Endometrium (tissue), 2 donors: ENCODE measurements around the gene HMCES.
"Not testable (repeated sequence)": the region's sequence is repeated elsewhere in the genome, so short reads cannot be mapped to it uniquely, and the experiment has no call there.

ENCODE experiments used
- FAIRE-seq: peaks from 2 replicates; lab custom pipeline; 2012; peaks lifted over from hg19 to GRCh38; lab: Jason Lieb, UNC
- donor health status: control.
- donor health status: control.

The HMCES gene

DNA sequence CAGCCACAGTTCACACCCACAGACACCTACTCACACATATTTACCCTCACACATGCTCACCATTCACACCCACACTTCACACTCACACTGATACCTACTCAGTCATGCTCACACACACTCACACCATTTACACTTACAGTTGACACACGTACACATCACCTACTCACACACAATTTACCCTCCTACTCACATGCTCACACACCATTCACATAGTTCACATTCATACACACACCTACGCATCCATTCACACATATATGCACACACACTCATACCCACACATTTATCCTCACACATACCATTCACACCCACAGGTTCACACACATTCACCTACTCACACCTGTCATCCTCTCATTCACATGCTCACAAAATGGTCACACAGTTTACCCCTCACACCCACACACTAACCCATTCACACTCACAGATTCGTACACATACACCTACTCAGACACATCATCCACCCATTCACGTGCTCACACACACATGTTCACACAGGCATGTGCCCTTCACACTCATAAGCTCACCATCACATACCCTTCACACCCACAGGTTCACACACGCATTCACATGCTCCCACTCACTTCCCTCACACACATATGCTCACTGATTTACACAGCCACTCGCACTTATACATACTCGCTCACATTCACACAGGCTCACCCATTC is 42.3 kb downstream of the HMCES start:
- FAIRE-seq = no peak

DNA sequence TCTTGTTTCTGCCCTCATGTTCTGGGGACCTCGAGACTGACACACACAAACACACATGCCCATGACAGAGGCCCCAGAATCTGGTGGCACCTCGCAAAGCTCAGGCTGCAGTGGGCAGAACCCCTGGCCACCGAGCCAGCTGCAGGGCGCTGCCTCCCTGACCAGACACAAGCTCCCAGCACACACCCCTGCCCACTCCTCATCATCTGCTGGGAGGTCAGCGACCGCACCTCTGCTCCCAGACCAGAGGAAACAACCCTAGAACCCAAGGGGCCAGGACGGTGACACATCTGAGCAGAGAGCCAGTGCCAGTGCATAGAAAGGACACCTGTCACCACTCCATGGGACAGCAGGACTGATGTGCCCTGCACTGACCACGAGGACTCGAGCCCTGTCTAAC is 43.2 kb downstream of the HMCES start:
- FAIRE-seq = no peak

DNA sequence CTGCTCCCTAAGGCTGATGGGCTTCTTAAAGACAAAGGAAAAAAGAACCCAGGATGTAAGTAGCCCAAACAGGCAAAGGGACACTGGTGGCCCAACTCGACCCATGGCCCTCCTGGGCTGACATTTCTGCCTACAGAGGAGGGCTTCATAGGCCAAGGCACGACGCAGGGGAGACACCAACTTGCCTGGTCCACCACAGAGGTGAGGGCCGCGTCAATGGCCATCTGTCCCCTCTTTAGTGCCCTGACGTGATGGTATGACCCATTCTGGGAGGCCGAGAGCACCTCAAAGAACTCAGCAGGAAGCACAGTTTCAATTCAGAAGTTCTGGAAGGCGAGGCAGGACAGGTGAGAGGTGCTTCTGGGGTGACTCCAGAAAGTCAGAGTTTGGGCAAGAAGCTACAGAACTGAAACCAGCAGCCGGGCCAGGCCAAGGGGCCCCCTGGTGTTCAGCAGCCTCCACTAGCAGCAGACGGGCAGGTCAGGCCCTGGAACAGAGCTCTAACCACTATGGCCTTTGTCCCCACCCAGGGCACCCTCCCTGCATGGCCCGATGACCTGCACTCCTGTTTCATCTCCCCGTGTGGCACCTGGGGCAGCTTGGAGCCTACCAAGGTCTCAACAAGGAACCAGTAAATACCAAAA is 45.1 kb downstream of the HMCES start:
- FAIRE-seq = no peak

DNA sequence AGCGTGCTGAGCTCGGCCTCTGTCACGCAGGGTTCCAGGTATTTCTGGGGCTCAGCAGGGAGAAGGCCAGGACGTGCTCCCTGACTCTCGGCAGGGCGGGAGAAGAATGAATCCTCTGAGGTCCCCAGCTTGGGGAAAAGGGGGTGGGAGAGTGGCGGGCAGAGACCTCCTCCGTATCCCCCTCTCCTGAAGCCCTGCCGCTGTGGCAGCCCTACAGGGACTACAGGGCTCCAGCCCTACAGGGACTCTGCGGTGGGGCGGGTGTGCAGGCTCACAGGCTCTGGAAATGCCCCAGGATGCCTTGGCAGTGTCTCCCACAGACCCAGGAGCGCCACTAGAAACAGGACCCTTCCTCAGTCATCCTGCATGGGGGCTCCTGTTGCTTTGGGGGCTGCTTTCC is 46.2 kb downstream of the HMCES start:
- no peak for FAIRE-seq

DNA sequence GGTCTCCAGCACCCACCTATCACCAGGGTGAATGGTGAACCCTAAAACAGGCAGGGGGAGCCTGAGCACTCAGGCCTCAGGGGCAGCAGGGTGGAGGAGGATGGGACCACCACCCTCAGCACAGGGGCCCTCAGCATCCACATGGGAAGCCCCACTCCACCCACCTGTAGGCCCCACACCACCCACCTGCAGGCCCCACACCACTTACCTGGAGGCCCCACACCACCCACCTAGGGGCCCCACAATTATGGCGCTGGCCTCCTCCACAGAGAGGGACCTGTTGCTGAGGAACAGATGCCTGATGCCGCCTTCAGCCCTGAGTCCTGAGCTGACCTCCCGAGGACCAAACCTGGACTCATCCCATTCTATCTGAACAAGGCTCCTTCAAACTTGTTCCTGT is 46.7 kb downstream of the HMCES start:
- no peak for FAIRE-seq

DNA sequence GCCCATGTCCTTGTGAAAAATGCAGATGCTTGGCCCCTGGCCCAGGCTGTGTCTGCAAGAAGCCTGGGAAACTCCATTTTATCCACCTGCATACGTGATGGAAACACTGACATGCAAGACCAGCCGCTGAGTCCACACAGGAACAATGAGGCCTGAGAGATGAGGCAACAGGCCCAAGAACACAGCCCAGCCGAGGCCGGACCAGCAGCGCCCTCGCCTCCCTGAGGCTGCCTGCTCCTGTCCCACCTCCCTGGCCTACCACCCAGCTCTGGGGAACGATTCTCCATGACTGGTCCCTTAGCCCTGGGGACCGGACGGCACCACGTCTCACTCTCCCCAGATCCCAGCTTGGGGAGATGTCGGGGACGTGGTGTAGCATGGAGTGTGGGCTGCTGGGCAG is 47.5 kb downstream of the HMCES start:
- no peak for FAIRE-seq

DNA sequence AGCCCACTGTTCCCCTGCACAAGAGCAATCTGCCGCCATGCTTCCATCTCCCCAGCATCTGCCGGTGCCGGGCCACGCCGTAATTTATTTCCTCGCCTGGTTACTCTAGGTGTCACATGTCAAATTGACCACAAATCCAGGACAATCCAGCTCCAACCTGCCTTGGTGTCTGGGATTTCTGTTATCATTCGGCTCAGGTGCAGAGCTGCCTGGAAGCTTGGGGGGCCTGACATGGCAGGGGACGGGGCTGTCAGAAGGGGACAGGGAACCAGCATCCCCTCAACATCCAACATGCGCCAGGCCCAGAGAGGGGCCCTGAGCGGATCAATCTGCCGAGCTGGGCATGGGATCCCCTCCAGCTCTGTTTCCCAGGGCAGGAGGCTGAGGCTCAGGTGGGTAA is 47.9 kb downstream of the HMCES start:
- no peak for FAIRE-seq

DNA sequence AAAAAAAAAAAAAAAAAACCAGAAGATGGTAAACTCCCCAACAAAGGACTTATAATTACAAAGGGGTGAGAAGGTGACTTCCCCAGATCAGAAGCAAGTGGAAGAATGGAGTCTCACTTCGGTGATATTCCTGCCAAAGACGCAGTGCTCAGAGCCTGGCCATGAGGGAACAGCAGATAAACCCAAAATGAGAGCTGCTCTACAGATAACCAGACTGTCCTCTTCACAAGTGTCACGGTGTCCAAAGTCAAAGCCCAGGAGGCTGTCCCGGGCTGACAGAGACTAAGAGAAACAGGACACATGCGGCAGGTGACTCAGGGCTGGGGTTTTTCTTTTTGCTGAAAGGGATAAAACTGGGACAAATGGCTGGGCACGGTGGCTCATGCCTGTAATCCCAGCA is 48.8 kb downstream of the HMCES start:
- FAIRE-seq = no peak

DNA sequence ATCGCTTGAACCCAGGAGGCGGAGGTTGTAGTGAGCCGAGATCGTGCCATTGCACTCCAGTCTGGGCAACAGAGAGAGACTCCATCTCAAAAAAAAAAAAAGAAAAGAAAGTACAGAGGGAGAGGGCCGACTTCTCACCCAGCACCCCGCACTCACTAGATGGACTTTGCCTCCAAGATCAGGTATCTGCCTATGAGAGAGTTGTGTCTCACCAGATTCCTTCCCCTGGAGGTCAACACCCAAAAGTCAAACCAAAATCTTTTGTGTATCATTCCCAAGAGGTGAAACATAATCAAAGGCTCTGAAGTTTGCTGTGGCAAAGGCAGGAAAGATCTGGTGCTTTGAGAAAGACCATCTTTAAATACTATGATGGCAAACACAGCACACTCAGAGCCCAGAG is 51.2 kb downstream of the HMCES start:
- no peak for FAIRE-seq

DNA sequence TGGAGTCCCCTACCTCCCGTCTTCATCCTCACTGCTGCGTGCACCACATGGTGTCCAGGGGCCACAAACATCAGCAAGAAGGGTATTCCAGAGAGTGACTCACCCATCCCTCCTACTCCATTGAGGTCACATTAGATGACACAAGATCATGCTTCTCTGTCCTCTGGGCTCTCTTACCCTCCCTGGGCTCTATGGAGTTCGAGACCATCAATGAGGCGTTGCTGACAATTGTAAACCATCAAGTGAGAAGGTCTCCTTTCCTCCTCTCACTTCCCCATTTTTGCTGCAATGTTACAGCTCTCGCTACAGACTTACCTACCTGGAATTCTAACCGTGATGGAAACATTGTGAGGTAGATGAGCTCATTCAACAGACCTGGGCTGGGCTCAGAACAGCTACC is 51.7 kb downstream of the HMCES start:
- no peak for FAIRE-seq

DNA sequence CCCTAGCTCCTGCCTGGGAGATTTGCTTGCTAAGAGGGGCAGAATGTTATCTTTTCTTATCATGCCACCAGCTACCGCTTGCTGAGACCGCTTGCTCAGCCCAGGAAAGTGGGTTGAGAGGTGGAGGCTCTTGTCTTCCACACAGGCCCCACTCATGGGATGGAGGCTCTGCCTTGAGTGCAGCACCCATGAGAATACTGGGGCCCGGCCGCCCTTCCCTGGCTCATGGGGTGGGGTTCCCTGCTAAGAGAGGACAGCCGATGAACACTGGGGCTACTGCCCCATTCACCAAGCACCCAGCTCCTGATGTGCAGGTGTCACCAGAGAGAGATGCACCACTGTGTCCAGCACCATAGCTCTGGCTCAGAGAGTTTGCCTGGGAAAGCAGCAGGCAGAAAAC is 55.2 kb downstream of the HMCES start:
- FAIRE-seq = no peak

DNA sequence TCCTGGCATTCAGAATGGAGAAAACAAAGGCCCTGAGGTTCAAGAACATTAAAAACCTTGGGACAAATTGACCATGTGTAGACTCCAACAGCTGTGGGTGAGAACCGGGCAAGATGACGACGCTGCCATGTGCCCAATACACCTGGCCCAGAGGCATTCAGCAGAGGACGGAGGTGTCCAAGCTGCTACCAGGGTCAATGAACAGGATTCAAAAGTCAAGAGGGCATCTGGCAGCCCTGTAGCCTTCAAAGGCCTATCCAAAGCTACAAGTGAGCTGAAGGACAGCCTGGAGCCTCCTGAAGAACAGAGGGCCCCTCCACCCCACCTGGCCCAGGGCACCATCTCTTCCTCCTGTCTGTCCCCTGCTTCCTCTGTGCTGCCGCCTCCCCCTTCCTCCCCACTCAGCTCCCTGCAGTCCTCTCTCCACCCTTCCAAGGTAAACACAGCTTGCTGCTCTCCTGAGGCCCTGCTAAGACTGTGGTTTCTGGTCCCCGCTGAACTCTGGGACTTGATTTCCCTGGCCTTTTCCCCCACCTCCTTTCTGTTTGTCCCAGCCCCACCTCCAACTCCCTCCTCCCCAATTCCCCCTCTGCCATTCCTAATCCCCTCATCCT is 57.5 kb downstream of the HMCES start:
- no peak for FAIRE-seq

DNA sequence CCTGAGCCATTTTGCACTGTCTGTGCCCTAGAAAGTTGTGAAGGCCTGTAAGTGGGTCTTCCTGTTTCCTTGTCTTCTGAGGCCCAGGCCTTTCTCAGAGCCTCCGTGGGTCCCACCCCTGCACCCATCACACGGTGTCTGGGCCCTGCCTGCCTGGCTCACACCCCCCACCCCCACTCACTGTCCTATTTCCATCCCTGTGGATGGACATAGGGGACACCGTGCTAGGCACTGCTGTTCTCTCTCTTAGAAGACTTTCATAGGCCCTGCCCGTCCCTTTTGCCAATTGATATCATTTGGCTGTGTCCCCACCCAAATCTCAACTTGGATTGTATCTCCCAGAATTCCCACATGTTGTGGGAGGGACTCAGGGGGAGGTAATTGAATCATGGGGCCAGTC is 59.0 kb downstream of the HMCES start:
- FAIRE-seq = not testable (repeated sequence)

DNA sequence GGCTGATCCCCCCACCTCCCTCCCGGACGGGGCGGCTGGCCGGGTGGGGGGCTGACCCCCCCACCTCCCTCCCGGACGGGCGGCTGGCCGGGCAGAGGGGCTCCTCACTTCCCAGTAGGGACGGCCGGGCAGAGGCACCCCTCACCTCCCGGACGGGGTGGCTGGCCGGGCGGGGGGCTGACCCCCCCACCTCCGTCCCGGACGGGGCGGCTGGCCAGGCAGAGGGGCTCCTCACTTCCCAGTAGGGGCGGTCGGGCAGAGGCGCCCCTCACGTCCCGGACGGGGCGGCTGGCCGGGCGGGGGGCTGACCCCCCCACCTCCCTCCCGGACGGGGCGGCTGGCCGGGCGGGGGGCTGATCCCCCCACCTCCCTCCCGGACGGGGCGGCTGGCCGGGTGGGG is 60.5 kb downstream of the HMCES start:
- not testable (repeated sequence) for FAIRE-seq

DNA sequence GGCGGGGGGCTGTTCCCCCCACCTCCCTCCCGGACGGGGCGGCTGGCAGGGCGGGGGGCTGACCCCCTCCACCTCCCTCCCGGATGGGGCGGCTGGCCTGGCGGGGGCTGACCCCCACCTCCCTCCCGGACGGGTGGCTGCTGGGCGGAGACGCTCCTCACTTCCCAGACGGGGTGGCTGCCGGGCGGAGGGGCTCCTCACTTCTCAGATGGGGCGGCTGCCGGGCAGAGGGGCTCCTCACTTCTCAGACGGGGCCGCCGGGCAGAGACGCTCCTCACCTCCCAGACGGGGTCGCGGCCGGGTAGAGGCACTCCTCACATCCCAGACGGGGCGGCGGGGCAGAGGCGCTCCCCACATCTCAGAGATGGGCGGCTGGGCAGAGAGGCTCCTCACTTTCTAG is 61.2 kb downstream of the HMCES start:
- FAIRE-seq = not testable (repeated sequence)

DNA sequence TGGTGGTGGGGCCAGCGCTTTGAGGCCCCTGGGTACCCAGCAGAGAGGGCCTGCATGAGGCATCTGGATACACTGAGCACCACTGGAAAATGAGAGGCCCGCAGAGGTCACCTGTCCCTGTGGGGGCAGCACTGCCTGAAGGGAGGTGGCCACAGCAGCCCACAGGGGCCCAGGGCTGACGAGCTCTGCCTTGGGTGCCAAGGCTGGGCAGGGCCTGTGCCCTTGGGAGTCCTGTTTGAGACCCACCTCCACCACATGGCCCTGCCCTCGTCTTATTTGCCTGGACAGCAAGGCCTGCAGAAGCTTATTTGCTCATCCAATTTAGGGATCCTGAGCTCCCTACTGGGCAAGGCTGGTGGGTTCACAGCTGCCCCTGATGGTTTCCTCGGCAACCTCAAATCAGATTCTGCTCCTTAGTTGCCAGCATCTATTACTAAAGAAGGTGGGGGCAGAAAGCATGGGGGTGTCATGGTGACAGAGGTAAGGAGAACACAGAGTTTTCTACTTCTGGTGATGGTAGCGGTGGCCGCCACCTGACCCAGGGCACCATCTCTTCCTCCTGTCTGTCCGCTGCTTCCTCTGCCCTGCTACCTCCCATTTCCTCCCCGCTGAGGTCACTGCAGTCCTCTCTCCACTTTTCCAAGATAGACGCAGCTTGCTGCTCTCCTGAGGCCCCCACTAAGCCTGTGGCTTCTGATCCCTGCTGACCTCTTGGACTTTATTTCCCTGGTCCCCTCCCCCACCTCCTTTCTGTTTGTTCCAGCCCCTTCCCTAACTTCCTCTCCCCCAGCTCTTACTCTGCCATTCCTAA is 62.9 kb downstream of the HMCES start:
- no peak for FAIRE-seq

DNA sequence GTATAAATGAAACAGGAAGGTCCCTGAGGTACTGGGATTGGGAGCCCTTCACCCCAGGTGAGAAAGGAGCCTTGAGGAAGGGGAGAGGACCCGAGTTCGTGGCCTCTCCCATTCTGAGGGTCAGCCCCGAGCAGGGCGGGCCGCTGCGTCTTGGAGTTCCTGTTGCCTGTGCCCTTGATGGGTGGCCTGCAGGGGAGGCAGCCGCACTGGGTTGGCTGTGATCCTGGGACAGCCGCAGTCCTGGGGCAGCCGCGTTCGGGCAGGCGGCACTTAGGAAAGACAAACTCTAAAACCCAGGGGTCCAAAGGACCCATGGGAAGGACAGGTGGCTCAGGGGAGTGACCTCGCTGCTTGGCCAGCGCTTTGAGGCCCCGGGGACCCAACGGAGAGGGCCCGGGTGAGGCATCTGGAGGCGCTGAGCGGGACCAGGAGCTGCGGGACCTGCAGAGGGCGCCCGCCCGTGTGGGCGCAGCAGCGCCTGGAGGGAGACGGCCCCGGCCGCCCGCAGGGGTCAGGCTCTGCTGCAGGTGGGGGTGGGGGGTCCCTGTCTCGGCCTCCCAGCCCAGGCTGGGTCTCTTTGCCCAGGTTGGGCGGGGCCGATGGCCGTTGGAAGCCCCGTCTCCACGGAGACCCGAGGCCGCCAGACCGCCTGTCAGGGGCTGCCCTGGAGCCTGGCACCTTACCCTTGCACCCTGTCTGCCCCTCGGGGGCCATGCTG is 65.1 kb downstream of the HMCES start:
- no peak for FAIRE-seq

DNA sequence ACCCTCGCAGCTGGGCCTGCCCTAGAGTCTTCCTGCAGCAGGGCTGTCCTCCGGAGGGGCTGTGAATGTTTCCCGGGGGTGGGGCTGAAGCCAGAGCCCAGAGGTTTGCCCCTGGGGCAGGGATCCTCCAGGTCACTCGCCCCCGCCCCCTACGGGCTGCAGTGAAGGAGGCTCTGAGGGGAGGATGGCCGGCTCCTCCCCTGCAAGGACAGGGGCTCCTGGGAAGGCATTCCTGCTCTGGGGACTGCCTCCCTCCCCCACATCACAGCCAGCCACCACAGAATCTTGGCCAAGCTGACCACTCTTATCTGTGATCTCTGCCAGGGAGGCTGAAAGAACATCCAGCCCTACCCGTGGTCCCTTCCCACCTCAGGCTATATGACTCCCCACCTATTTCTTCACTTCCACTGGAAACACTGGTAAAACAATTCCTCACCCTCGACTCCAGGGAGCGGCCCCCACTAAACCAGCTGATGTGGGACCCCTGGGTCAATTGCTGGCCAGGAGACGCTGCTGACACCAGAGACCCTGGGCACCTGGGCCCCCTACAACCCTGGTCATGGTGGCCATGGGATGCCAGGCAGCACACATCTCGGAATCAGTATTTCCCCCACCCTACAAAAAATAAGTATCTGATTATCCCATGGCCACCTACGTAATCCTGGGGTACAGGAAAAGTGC is 66.0 kb downstream of the HMCES start:
- FAIRE-seq = no peak

DNA sequence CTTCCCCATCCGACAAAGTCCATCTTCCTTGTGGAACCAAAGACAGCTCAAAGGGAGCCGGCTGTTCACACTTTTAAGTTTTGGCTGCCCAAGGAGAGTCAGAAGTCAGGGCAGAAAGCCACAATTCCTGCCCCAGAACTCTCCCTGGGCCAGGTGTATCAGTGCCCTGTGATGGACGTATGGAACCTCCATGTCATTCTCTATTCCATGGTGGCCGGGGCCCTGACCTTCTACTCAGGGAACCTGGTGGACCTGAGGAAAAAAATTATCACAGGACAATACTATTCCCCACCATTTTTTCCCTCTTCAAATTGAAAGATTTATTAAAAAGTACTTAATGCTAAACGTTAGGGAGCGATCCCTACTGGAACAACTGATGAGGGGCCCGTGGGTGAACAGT is 66.6 kb downstream of the HMCES start:
- FAIRE-seq = no peak

DNA sequence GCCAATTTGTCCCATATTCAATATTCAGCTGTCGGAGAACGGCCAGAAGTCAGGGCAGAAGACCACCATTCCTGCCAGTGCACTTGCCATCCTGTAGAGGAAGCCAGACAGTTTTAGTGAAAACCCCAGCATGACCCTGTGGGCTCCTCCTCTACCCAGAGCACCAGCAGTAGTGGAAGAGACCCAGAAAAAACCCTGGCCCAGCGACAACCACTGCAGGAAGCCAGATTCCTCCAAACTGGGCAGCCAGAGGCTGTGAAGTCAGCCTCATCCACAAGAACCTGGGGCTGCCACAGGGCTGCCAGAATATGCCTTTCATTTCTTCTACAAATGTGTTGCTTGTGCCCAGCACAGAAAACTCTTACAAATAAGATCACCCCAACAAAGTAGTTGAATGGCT is 67.3 kb downstream of the HMCES start:
- no peak for FAIRE-seq

DNA sequence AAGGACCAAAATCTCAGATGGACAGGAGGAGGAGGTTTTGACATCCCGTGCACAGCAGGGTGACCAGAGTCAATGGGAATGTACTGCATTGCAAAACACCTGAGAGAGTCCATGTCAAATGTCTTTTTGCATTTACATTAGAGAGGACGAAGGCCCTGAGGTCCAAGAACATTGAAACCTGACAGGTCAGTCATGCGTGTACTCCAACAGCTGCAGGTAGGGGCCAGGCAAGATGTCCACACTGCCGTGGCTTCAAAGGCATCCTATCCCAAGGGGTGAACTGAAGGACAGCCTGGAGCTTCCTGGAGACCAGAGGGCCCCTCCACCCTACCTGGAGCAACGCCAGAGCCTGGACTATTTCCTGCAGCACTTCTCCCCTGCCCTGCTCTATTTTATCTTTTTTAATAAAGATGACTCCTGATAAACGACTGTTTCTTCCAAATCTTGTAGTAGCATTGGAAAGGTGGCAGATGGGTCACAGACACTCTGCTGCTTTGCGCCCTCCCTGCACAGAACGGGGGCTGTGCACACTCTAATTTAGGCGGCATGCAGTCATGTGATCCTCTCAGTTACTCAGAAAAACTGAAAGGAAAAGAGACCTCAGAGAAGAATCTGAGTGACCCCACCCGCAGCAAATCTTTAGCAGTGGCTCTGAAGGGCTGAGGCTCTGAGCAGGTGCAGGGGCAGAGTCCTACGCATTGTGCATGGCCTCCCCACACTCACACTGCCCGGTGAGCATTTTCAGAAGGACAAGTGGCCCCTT is 68.2 kb downstream of the HMCES start:
- FAIRE-seq = no peak
